Measurements from ENCODE around the gene POM121L2. TPM values are rescaled to one million over a fixed set of nuclear protein-coding genes. Genes with fewer than 3 reads are reported as not detected.

The POM121L2 gene
- total and polyA plus RNA-seq, 9 of the 15 experiments (the other 6 are each of a cell fraction or from before 2014, with no cell fraction given), result 0.23 to 0.45 TPM; not detected in 7

GRCh38 chr6:27332692-27333641 is 20.9 kb upstream of the POM121L2 start (continued):
- TF ChIP-seq MLLT1 (IDR thresholded peaks at IDR 0.05) (peak; percentile 37 to 53; a peak in 1 of 4 replicates), SETDB1 (IDR thresholded peaks at IDR 0.05; ENCODE audit: low read length) (no peak), HDAC8 (tag; IDR thresholded peaks at IDR 0.05) (no peak), ZNF282 (CRISPR knock-in tag; IDR thresholded peaks at IDR 0.05) (no peak), ETV6 (IDR thresholded peaks at IDR 0.05; ENCODE audit: borderline replicate concordance in 1 of 2, low read depth in 2 of 2, low read length in 1 of 2) (no peak), ETV6 (CRISPR knock-in tag; IDR thresholded peaks at IDR 0.05; ENCODE audit: borderline replicate concordance) (0 out of 2 replicates have a peak, but pooled peaks have one; percentile 25), CHAMP1 (IDR thresholded peaks at IDR 0.05) (peak; percentile 53; the same call in 1 of the 2 replicates), KDM2B (CRISPR knock-in tag; IDR thresholded peaks at IDR 0.05) (0 out of 2 replicates have a peak, but pooled peaks have one; percentile 83)
